Mesothelial cell of epicardium (in vitro differentiated cells): ENCODE data around the gene HACE1. TPM values are rescaled to one million over a fixed set of nuclear protein-coding genes. Genes with fewer than 3 reads are reported as not detected.
"Not testable (repeated sequence)": the region's sequence is repeated elsewhere in the genome, so short reads cannot be mapped to it uniquely, and the experiment has no call there.

Experiments used
- DNase-seq, 2 experiments: peaks; one replicate each; pipeline ENCODE4 v3.0.0; 2021; ENCODE audit warnings: low spot score in 2 of 2; ENCODE audit not compliant: unreplicated experiment in 2 of 2
- H3K27ac Mint-ChIP-seq: 2 replicates; pipeline ENCODE4 v1.8.0; 2021; ENCODE audit warnings: mixed read lengths
- H3K27me3 Mint-ChIP-seq: 2 replicates; pipeline ENCODE4 v1.8.0; 2021; ENCODE audit warnings: low read depth, mixed read lengths
- H3K36me3 Mint-ChIP-seq: 2 replicates; pipeline ENCODE4 v1.8.0; 2021; ENCODE audit warnings: mixed read lengths
- H3K4me1 Mint-ChIP-seq: 2 replicates; pipeline ENCODE4 v1.8.0; 2021; ENCODE audit warnings: mixed read lengths
- H3K4me3 Mint-ChIP-seq: 2 replicates; pipeline ENCODE4 v1.8.0; 2021; ENCODE audit warnings: mild to moderate bottlenecking, moderate library complexity, mixed read lengths
- H3K9me3 Mint-ChIP-seq: 2 replicates; pipeline ENCODE4 v1.8.0; 2021; ENCODE audit warnings: mixed read lengths
- CTCF ChIP-seq: fragments of 200-600 bp; sonication (generic); IDR thresholded peaks from one replicate; pipeline ENCODE4 v1.5.0; 2021; ENCODE audit warnings: antibody characterized with exemption; ENCODE audit not compliant: unreplicated experiment
- total RNA-seq: library from RNA; stranded (reverse); gene quantifications from 3 replicates; pipeline ENCODE4 v1.2.1, GENCODE V29; 2021

Gene HACE1
- total RNA-seq, 1 donor from 2014 or later = 25.9 TPM

GRCh38 chr6:104837158-104837557 is 22.6 kb downstream of the HACE1 start:
- no peaks in the 10 kb centered on the region for H3K27me3 Mint-ChIP-seq
- H3K27ac Mint-ChIP-seq = no peak overlapping the region
- H3K36me3 Mint-ChIP-seq = peaks cover 45% of the 10 kb centered on the region
- H3K4me1 Mint-ChIP-seq = no peaks in the 10 kb centered on the region
- no peak for TF ChIP-seq CTCF
- H3K4me3 Mint-ChIP-seq = no peak overlapping the region
- peaks cover 22% of the 10 kb centered on the region for H3K9me3 Mint-ChIP-seq
- DNase-seq = no peak

- not testable (repeated sequence) for H3K27ac Mint-ChIP-seq, H3K4me1 Mint-ChIP-seq, H3K4me3 Mint-ChIP-seq, H3K27me3 Mint-ChIP-seq, DNase-seq
- Mint-ChIP-seq H3K36me3 (peaks cover 43% of the 10 kb centered on the region), H3K9me3 (peaks cover 22% of the 10 kb centered on the region)
These were observed 23.2 kb downstream of the HACE1 start for GRCh38 chr6:104836479-104837020.

- Mint-ChIP-seq H3K36me3 (peaks cover 43% of the 10 kb centered on the region), H3K9me3 (peaks cover 22% of the 10 kb centered on the region), H3K4me1 (no peaks in the 10 kb centered on the region), H3K4me3 (no peak overlapping the region), H3K27me3 (no peaks in the 10 kb centered on the region), H3K27ac (no peak overlapping the region)
- no peak for DNase-seq
- no peak for TF ChIP-seq CTCF
These were observed 23.9 kb downstream of the HACE1 start for GRCh38 chr6:104835782-104836181.

GRCh38 chr6:104829183-104829958 is 30.3 kb downstream of the HACE1 start:
- Mint-ChIP-seq H3K27ac (no peak overlapping the region), H3K4me3 (no peak overlapping the region), H3K27me3 (no peaks in the 10 kb centered on the region), H3K4me1 (peaks cover 7% of the 10 kb centered on the region), H3K9me3 (peaks cover 7% of the 10 kb centered on the region), H3K36me3 (peaks cover 17% of the 10 kb centered on the region)
- no peak for TF ChIP-seq CTCF
- no peak for DNase-seq

- H3K4me3 Mint-ChIP-seq = no peak overlapping the region
- H3K27ac Mint-ChIP-seq = no peak overlapping the region
- no peak for DNase-seq
- no peaks in the 10 kb centered on the region for H3K27me3 Mint-ChIP-seq
- H3K9me3 Mint-ChIP-seq = peaks cover 7% of the 10 kb centered on the region
- H3K36me3 Mint-ChIP-seq = peaks cover 22% of the 10 kb centered on the region
- TF ChIP-seq CTCF = no peak
- peaks cover 7% of the 10 kb centered on the region for H3K4me1 Mint-ChIP-seq
These were observed 31.2 kb downstream of the HACE1 start for GRCh38 chr6:104828478-104828877.

GRCh38 chr6:104820820-104821219 is 38.9 kb downstream of the HACE1 start:
- H3K27ac Mint-ChIP-seq, H3K4me3 Mint-ChIP-seq, H3K27me3 Mint-ChIP-seq, H3K4me1 Mint-ChIP-seq, DNase-seq: not testable (repeated sequence)
- Mint-ChIP-seq H3K36me3 (peaks cover 46% of the 10 kb centered on the region), H3K9me3 (peaks cover 21% of the 10 kb centered on the region)
